IMR-90 (cell line): ENCODE results near the gene PTEN. TPM values are rescaled to one million over a fixed set of nuclear protein-coding genes. Genes with fewer than 3 reads are reported as not detected.

Experiments used
- ATAC-seq: fragments of 200-7000 bp; cut with Tn5 transposase; 2 replicates; pipeline ENCODE4 v1.9.1; 2020; ENCODE audit warnings: low read depth, mild to moderate bottlenecking, moderate library complexity
- BruUV-seq: library from RNA; stranded (reverse); fragments of 400-500 nt; replicated peaks from 2 replicates; lab custom pipeline; 2021; lab: Mats Ljungman, UMichigan
- CTCF ChIA-PET: fragments of 300-600 bp; formaldehyde crosslinking; extraction: SDS; loops from one replicate; lab custom pipeline; 2021; ENCODE audit warnings: antibody characterized with exemption; lab: Yijun Ruan, JAX
- POLR2A ChIA-PET: fragments of 300-600 bp; sonication (Branson Sonifier 250); formaldehyde crosslinking; loops from one replicate; lab custom pipeline; 2022; ENCODE audit warnings: antibody characterized with exemption; ENCODE audit not compliant: unreplicated experiment; lab: Charles Lee
- DNase-seq: peaks from one replicate; pipeline ENCODE4 v3.0.0; 2013
- H2AFZ ChIP-seq: replicated peaks from 2 replicates; pipeline ENCODE3; 2013; ENCODE audit warnings: low read length, mild to moderate bottlenecking; ENCODE audit not compliant: poor library complexity
- H2AK5ac ChIP-seq: 2 replicates; pipeline ENCODE4 v1.6.1; 2013; ENCODE audit warnings: low read depth, low read length, inconsistent platforms
- H2AK9ac ChIP-seq: replicated peaks from 2 replicates; pipeline ENCODE3; 2013; ENCODE audit warnings: mild to moderate bottlenecking, low read depth, low read length, moderate library complexity; ENCODE audit not compliant: poor library complexity
- H2BK120ac ChIP-seq: 2 replicates; pipeline ENCODE4 v1.6.1; 2013; ENCODE audit warnings: low read depth, low read length, inconsistent platforms
- H2BK15ac ChIP-seq: 3 replicates; pipeline ENCODE4 v1.6.1; 2013; ENCODE audit warnings: low read depth, low read length, inconsistent platforms
- H2BK20ac ChIP-seq: 2 replicates; pipeline ENCODE4 v1.6.1; 2013; ENCODE audit warnings: low read depth, mild to moderate bottlenecking, inconsistent platforms, low read length, moderate library complexity
- H2BK5ac ChIP-seq: 2 replicates; pipeline ENCODE4 v1.6.1; 2013; ENCODE audit warnings: mild to moderate bottlenecking, low read depth, low read length, inconsistent platforms; ENCODE audit not compliant: poor library complexity, severe bottlenecking
- H3K14ac ChIP-seq: replicated peaks from 2 replicates; pipeline ENCODE4 v1.6.1; 2013; ENCODE audit warnings: low read depth, low read length, inconsistent platforms
- H3K18ac ChIP-seq: 2 replicates; pipeline ENCODE4 v1.6.1; 2013; ENCODE audit warnings: low read depth, low read length, control low read depth
- H3K23ac ChIP-seq: 2 replicates; pipeline ENCODE4 v1.6.1; 2013; ENCODE audit warnings: low read depth, low read length, inconsistent platforms
- H3K27ac ChIP-seq: 2 replicates; pipeline ENCODE4 v1.5.1; 2013; ENCODE audit warnings: mild to moderate bottlenecking, control low read depth, low read length; ENCODE audit not compliant: insufficient read depth
- H3K27me3 ChIP-seq: 2 replicates; pipeline ENCODE4 v1.6.1; 2013; ENCODE audit warnings: low read length; ENCODE audit not compliant: control insufficient read depth, insufficient read depth
- H3K36me3 ChIP-seq: 2 replicates; pipeline ENCODE4 v1.6.1; 2013; ENCODE audit warnings: low read length, mixed read lengths; ENCODE audit not compliant: control insufficient read depth, insufficient read depth
- H3K4ac ChIP-seq: 2 replicates; pipeline ENCODE4 v1.6.1; 2013; ENCODE audit warnings: low read depth, low read length, inconsistent platforms
- H3K4me1 ChIP-seq: 2 replicates; pipeline ENCODE4 v1.6.1; 2013; ENCODE audit warnings: low read length, mixed read lengths; ENCODE audit not compliant: control insufficient read depth, insufficient read depth
- H3K4me2 ChIP-seq: 2 replicates; pipeline ENCODE4 v1.6.1; 2013; ENCODE audit warnings: low read depth, mild to moderate bottlenecking, control low read depth, low read length, moderate library complexity
- H3K4me3 ChIP-seq: 2 replicates; pipeline ENCODE4 v1.5.1; 2013; ENCODE audit warnings: low read depth, mild to moderate bottlenecking, control low read depth, low read length, moderate library complexity; ENCODE audit not compliant: insufficient read depth
- H3K56ac ChIP-seq: 2 replicates; pipeline ENCODE4 v1.6.1; 2013; ENCODE audit warnings: low read length, inconsistent platforms; ENCODE audit not compliant: insufficient read depth; ENCODE audit errors: extremely low read depth
- H3K79me1 ChIP-seq, 2 experiments: 2 replicates each; pipeline ENCODE4 v1.6.1; 2013; ENCODE audit warnings: low read length in 2 of 2, inconsistent platforms in 1 of 2, low read depth in 1 of 2
- H3K9ac ChIP-seq: 2 replicates; pipeline ENCODE4 v1.6.1; 2013; ENCODE audit warnings: low read depth, low read length, control low read depth
- H3K9me1 ChIP-seq: 2 replicates; pipeline ENCODE4 v1.6.1; 2013; ENCODE audit warnings: low read length, inconsistent platforms; ENCODE audit not compliant: insufficient read depth
- H3K9me3 ChIP-seq: 2 replicates; pipeline ENCODE4 v1.6.1; 2013; ENCODE audit warnings: low read length; ENCODE audit not compliant: control insufficient read depth, insufficient read depth
- H4K20me1 ChIP-seq: 2 replicates; pipeline ENCODE4 v1.6.1; 2013; ENCODE audit warnings: low read length, inconsistent platforms; ENCODE audit not compliant: insufficient read depth
- H4K5ac ChIP-seq: 2 replicates; pipeline ENCODE4 v1.6.1; 2013; ENCODE audit warnings: mild to moderate bottlenecking, low read depth, low read length, control low read depth
- H4K8ac ChIP-seq, 2 experiments: 2 replicates each; pipeline ENCODE4 v1.6.1; 2013; ENCODE audit warnings: low read depth in 2 of 2, low read length in 2 of 2, control low read depth in 1 of 2, inconsistent platforms in 1 of 2
- H4K91ac ChIP-seq: 2 replicates; pipeline ENCODE4 v1.6.1; 2013; ENCODE audit warnings: low read depth, low read length, inconsistent platforms; ENCODE audit not compliant: insufficient read depth
- CTCF ChIP-seq: conservative IDR thresholded peaks from 2 replicates; pipeline ENCODE4 v1.5.1; 2012; ENCODE audit warnings: mild to moderate bottlenecking, low read depth, low read length, improper control_type of control experiment
- MXI1 ChIP-seq: IDR thresholded peaks from 2 replicates; pipeline ENCODE4 v1.6.1; 2012; ENCODE audit warnings: low read depth, mild to moderate bottlenecking, low read length, moderate library complexity, borderline replicate concordance
- RAD21 ChIP-seq: IDR thresholded peaks from 2 replicates; pipeline ENCODE4 v1.6.1; 2012; ENCODE audit warnings: low read length, improper control_type of control experiment
- SMC3 ChIP-seq: fragments of 150-350 bp; IDR thresholded peaks from 2 replicates; pipeline ENCODE4 v1.6.1; 2016; ENCODE audit warnings: low read depth, mild to moderate bottlenecking, antibody characterized with exemption, low read length, moderate library complexity
- WGBS, 2 experiments: methylation state at CpG; one replicate each; pipeline versions ENCODE4 v1.1.5 to v1.1.7; 2013; ENCODE audit warnings: missing lambda C conversion rate in 2 of 2; ENCODE audit not compliant: insufficient read length in 1 of 2; ENCODE audit errors: extremely low coverage in 2 of 2; 5-methylcytosine and 5-hydroxymethylcytosine counted together
- dilution Hi-C: fragments of 300-500 bp; cut with HindIII; formaldehyde crosslinking; loops from one replicate; pipeline ENCODE4 v1.14.3; 2018; ENCODE audit warnings: low sequenced_read_pairs; ENCODE audit not compliant: unreplicated experiment
- in situ Hi-C: fragments of 300-500 bp; cut with MboI; formaldehyde crosslinking; loops from 3 replicates; pipeline ENCODE4 v1.14.3; 2019; ENCODE audit warnings: low sequenced_read_pairs, inconsistent platforms, mixed read lengths
- intact Hi-C: fragments of 100-400 bp; cut with micrococcal nuclease; formaldehyde crosslinking; loops from 2 replicates; pipeline ENCODE4 v1.10.0; 2022
- polyA plus RNA-seq, 3 experiments: library from polyadenylated mRNA; depleted of rRNA; stranded (reverse); fragments of >200 nt; gene quantifications; 2 replicates each; pipeline ENCODE4 v1.2.3, GENCODE V29; 2012; ENCODE audit warnings: low replicate concordance in 1 of 3
- total RNA-seq: library from RNA; depleted of rRNA; stranded (reverse); fragments of >200 nt; gene quantifications from 2 replicates; pipeline ENCODE4 v1.2.3, GENCODE V29; 2012
- TF ChIP-seq, protein P1 (sequence below): fragments of 150-350 bp; IDR thresholded peaks from 2 replicates; pipeline ENCODE4 v1.6.1; 2017; ENCODE audit warnings: mild to moderate bottlenecking, antibody characterized with exemption, low read length, low read depth

The PTEN gene
- total and polyA plus RNA-seq, 2 of the 4 experiments (the other 2 are of a cell fraction), result 12.0 to 38.9 TPM

DNA sequence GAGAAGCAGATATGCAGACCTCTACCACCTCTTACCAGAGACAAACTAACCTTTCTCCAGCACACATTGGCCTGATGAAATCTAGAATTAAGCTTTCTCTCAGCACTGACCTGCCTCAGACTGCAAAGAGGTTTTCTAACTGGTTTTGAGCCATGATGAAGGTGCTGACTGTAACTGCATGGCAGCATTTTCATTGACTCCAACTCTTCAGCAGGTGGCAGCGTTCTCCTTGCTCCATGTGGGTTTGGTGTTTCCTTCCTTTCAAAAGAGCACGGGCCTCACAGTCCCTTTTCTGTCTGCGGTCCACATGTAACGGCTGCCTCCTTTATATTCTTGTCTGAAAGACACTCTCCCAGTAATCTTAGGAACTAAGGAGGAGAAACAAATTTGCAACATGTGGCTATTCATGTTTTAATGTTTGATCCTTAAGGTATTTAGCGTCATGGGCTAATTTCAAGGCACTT lies 12.7 kb upstream of the PTEN start:
- H3K79me1 ChIP-seq, result no peaks in the 10 kb centered on the region
- dilution Hi-C loops, result no loop called here
- WGBS, 2 experiments, result no CpG with 5 or more reads among the region's 5 CpGs
- DNase-seq, result peak; percentile 70
- H3K18ac ChIP-seq, result no peak overlapping the region
- no peak overlapping the region for H3K56ac ChIP-seq
- no peaks in the 10 kb centered on the region; the same call in 1 of the 2 replicates for H3K4me1 ChIP-seq
- H3K4me3 ChIP-seq, result no peak overlapping the region
- H3K27ac ChIP-seq, result no peak overlapping the region
- BruUV-seq, result no TSS peak
- H3K36me3 ChIP-seq, result no peaks in the 10 kb centered on the region
- CTCF ChIA-PET, result interaction anchor here (0.5 to 2.3 kb wide), 5 partner anchors 193 to 698 kb away, joined by 3 to 9 read pairs (median 3); no protein-coding TSS in a partner anchor
- no peak overlapping the region for H3K14ac ChIP-seq
- H3K9me1 ChIP-seq, result no peaks in the 10 kb centered on the region
- no peak overlapping the region for H4K8ac ChIP-seq
- no peak overlapping the region for H3K23ac ChIP-seq
- no peak overlapping the region for H4K5ac ChIP-seq
- H3K4ac ChIP-seq, result no peak overlapping the region
- no peak overlapping the region for H2BK120ac ChIP-seq
- H3K9me3 ChIP-seq, result no peaks in the 10 kb centered on the region
- peak overlapping the region; percentile 9 for H2AFZ ChIP-seq
- H3K27me3 ChIP-seq, result no peaks in the 10 kb centered on the region
- H3K4me2 ChIP-seq, result no peak overlapping the region
- H4K91ac ChIP-seq, result no peak overlapping the region
- POLR2A ChIA-PET, result no interaction called here
- ATAC-seq, result peak; percentile 81
- no peak overlapping the region for H3K9ac ChIP-seq
- intact Hi-C loops, result loop anchor here (1.0 kb wide), 1 partner anchor 539 kb away; no protein-coding TSS in a partner anchor
- no peak overlapping the region for H2AK5ac ChIP-seq
- no peak overlapping the region for H2BK5ac ChIP-seq
- TF ChIP-seq RAD21, result peak; percentile 86
- TF ChIP-seq SMC3, result peak; percentile 85
- TF ChIP-seq, protein P1, sequence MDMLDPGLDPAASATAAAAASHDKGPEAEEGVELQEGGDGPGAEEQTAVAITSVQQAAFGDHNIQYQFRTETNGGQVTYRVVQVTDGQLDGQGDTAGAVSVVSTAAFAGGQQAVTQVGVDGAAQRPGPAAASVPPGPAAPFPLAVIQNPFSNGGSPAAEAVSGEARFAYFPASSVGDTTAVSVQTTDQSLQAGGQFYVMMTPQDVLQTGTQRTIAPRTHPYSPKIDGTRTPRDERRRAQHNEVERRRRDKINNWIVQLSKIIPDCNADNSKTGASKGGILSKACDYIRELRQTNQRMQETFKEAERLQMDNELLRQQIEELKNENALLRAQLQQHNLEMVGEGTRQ, result no peak
- TF ChIP-seq MXI1, result 0 out of 2 replicates have a peak, but pooled peaks have one; percentile 35
- TF ChIP-seq CTCF, result peak; percentile 71
- H2AK9ac ChIP-seq, result no peak overlapping the region
- in situ Hi-C loops, result no loop called here
- no peaks in the 10 kb centered on the region for H4K20me1 ChIP-seq
- H2BK15ac ChIP-seq, result no peak overlapping the region
- H2BK20ac ChIP-seq, result no peak overlapping the region
